Measurements from ENCODE around the gene ULBP1.

GRCh38 chr6:149939909-149940671, 23.7 kb upstream of the ULBP1 start:
- no peak for TF ChIP-seq POLR2A (IDR thresholded peaks at IDR 0.05; ENCODE audit: low read depth, low read length)
- TF ChIP-seq POLR2AphosphoS5 (IDR thresholded peaks at IDR 0.05; ENCODE audit: low read depth, low read length), result no peak
- TF ChIP-seq TAF1 (IDR thresholded peaks at IDR 0.05; ENCODE audit: low read depth, low read length), result no peak
- no peak for TF ChIP-seq PAX5 (IDR thresholded peaks at IDR 0.05; ENCODE audit: insufficient read depth, low read length, severe bottlenecking)
- TF ChIP-seq SPI1 (IDR thresholded peaks at IDR 0.05; ENCODE audit: low read depth, low read length), result no peak

Measured in GM12891 (cell line).